Uterus (tissue), 2 donors: ENCODE results near the gene GRPEL2.

ENCODE experiments used
- POLR2A ChIP-seq, 2 donors: fragments of 450-650 bp; IDR thresholded peaks; one replicate each; pipeline ENCODE4 v1.6.1; 2016; ENCODE audit warnings: antibody characterized with exemption in 2 of 2, mild to moderate bottlenecking in 1 of 2, moderate library complexity in 1 of 2
- TF ChIP-seq, protein P1 (sequence below), 4 experiments: fragments of 200-600 bp in 2 of 4; fragments of 450-650 bp in 2 of 4; sonication (generic) in 2 of 4; IDR thresholded peaks; one replicate each; pipeline ENCODE4 v1.5.1; 2016 to 2019; ENCODE audit warnings: antibody characterized with exemption in 4 of 4, mild to moderate bottlenecking in 2 of 4, moderate library complexity in 1 of 4

DNA sequence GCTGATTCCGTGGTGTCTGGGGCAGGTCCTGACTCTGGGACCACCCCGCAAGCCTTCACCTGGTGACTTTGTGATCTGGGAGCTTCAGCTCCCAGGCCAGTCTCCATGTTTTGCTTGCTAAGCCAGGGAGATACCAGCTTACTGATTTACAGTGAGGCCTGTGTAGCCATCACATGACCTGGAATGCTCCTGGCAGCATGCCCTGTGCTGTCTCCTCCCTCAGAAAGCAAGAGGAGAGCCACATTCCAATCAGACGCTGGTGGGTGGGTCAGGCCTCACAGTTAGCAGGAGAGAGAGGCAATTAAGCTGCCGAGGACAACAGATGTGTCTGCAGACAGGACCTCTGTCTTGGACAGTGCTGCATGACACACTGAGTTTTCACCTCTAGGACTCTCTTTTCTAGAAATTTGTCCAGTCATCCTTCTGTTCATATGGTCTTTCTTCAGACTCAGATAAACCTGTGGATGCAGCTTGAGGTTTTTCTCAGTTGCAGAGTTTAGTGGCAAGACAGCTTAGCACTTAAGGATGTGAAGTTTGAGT is 24.4 kb upstream of the GRPEL2 start:
- TF ChIP-seq, protein P1, sequence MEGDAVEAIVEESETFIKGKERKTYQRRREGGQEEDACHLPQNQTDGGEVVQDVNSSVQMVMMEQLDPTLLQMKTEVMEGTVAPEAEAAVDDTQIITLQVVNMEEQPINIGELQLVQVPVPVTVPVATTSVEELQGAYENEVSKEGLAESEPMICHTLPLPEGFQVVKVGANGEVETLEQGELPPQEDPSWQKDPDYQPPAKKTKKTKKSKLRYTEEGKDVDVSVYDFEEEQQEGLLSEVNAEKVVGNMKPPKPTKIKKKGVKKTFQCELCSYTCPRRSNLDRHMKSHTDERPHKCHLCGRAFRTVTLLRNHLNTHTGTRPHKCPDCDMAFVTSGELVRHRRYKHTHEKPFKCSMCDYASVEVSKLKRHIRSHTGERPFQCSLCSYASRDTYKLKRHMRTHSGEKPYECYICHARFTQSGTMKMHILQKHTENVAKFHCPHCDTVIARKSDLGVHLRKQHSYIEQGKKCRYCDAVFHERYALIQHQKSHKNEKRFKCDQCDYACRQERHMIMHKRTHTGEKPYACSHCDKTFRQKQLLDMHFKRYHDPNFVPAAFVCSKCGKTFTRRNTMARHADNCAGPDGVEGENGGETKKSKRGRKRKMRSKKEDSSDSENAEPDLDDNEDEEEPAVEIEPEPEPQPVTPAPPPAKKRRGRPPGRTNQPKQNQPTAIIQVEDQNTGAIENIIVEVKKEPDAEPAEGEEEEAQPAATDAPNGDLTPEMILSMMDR (IDR thresholded peaks at IDR 0.05): no peak
- no peak for TF ChIP-seq POLR2A (IDR thresholded peaks at IDR 0.05)
